HepG2 (cell line): Measurements from ENCODE around the gene ACBD3. TPM values are rescaled to one million over a fixed set of nuclear protein-coding genes. Genes with fewer than 3 reads are reported as not detected.

ENCODE experiments used
- ATAC-seq: fragments of 200-7000 bp; cut with Tn5 transposase; 3 replicates; pipeline ENCODE4 v1.9.1; 2020; ENCODE audit warnings: mild to moderate bottlenecking, moderate library complexity
- BruUV-seq: library from RNA; stranded (reverse); fragments of 400-500 nt; replicated peaks from 2 replicates; lab custom pipeline; 2021; lab: Mats Ljungman, UMichigan
- CTCF ChIA-PET: fragments of 300-600 bp; formaldehyde crosslinking; extraction: SDS; loops from one replicate; lab custom pipeline; 2021; ENCODE audit warnings: low total read pairs, inconsistent platforms, low intra/inter-chr PET ratio; lab: Yijun Ruan, JAX
- POLR2A ChIA-PET: fragments of 350-600 bp; sonication (Branson Sonifier 250); formaldehyde crosslinking; loops from one replicate; lab custom pipeline; 2020; ENCODE audit warnings: antibody characterized with exemption, inconsistent platforms; lab: Yijun Ruan, JAX
- DNase-seq: peaks from one replicate; pipeline ENCODE4 v3.0.0-alpha.2; 2015; ENCODE audit warnings: low spot score
- FAIRE-seq: peaks from 3 replicates; lab custom pipeline; 2011; peaks lifted over from hg19 to GRCh38; lab: Jason Lieb, UNC
- H2AFZ ChIP-seq: one replicate; pipeline ENCODE4 v1.6.1; 2011; ENCODE audit warnings: low read length, inconsistent platforms
- H3K27ac ChIP-seq: fragments of 300-600 bp; 3 replicates; pipeline ENCODE4 v1.8.0; 2011; ENCODE audit warnings: mixed run types, mild to moderate bottlenecking, mixed read lengths, low read length, inconsistent platforms; ENCODE audit not compliant: insufficient read depth; ENCODE audit errors: extremely low read length
- H3K27me3 ChIP-seq, 2 experiments: fragments of 200-600 bp in 1 of 2; 2 replicates in 1 of 2; 3 replicates in 1 of 2; pipeline versions ENCODE4 v1.6.0 to v1.8.0; 2011; ENCODE audit warnings: low read length in 2 of 2, mild to moderate bottlenecking in 2 of 2, moderate library complexity in 2 of 2, inconsistent platforms in 1 of 2; ENCODE audit not compliant: insufficient read depth in 2 of 2, control insufficient read depth in 1 of 2
- H3K36me3 ChIP-seq, 2 experiments: fragments of 200-600 bp in 1 of 2; replicated peaks in 1 of 2; 2 replicates in 1 of 2; 3 replicates in 1 of 2; pipeline versions ENCODE4 v1.5.1 to v1.8.0; 2011; ENCODE audit warnings: low read length in 2 of 2, inconsistent platforms in 1 of 2; ENCODE audit not compliant: insufficient read depth in 2 of 2, control insufficient read depth in 1 of 2
- H3K4me1 ChIP-seq: 2 replicates; pipeline ENCODE4 v1.5.1; 2012; ENCODE audit warnings: low read length, inconsistent platforms; ENCODE audit not compliant: insufficient read depth
- H3K4me2 ChIP-seq: 2 replicates; pipeline ENCODE4 v1.6.0; 2011; ENCODE audit warnings: low read depth, low read length, inconsistent platforms
- H3K4me3 ChIP-seq, 3 experiments: fragments of 200-600 bp in 1 of 3; sonication (generic), shearing (Covaris generic) in 1 of 3; replicated peaks in 1 of 3; 2 replicates each; pipeline ENCODE4 v1.5.1; 2011 to 2016; ENCODE audit warnings: low read length in 3 of 3, inconsistent platforms in 2 of 3, low read depth in 2 of 3, mild to moderate bottlenecking in 2 of 3, control low read depth in 1 of 3, mixed read lengths in 1 of 3; ENCODE audit not compliant: insufficient read depth in 1 of 3
- H3K79me2 ChIP-seq: one replicate; pipeline ENCODE4 v1.6.1; 2011; ENCODE audit warnings: low read length, inconsistent platforms; ENCODE audit not compliant: insufficient read depth
- H3K9ac ChIP-seq: 2 replicates; pipeline ENCODE4 v1.6.0; 2011; ENCODE audit warnings: mild to moderate bottlenecking, low read depth, low read length, inconsistent platforms; ENCODE audit not compliant: insufficient read depth
- H3K9me3 ChIP-seq: 2 replicates; pipeline ENCODE4 v1.5.1; 2012; ENCODE audit warnings: mild to moderate bottlenecking, low read length
- H4K20me1 ChIP-seq: 2 replicates; pipeline ENCODE4 v1.6.0; 2011; ENCODE audit warnings: inconsistent platforms, mild to moderate bottlenecking, low read length, moderate library complexity; ENCODE audit not compliant: insufficient read depth
- PHB2 ChIP-seq: fragments of 450-650 bp; IDR thresholded peaks from 2 replicates; pipeline ENCODE4 v1.6.1; 2018; ENCODE audit not compliant: partially characterized antibody
- SMAD9 ChIP-seq: sonication (generic); formaldehyde crosslinking; IDR thresholded peaks from 2 replicates; pipeline ENCODE4 v1.5.1; 2020; ENCODE audit warnings: mild to moderate bottlenecking, missing genetic modification reagents
- ZMYM3 ChIP-seq: sonication (generic); formaldehyde crosslinking; IDR thresholded peaks from 2 replicates; pipeline ENCODE4 v1.5.1; 2020; ENCODE audit warnings: mild to moderate bottlenecking, missing genetic modification reagents
- ZNF543 ChIP-seq: sonication (generic); formaldehyde crosslinking; IDR thresholded peaks from 2 replicates; pipeline ENCODE4 v1.4.0; 2020; ENCODE audit warnings: mild to moderate bottlenecking, missing genetic modification reagents
- WGBS: methylation state at CpG from one replicate; pipeline ENCODE4 v1.1.6; 2017; ENCODE audit warnings: low lambda C conversion rate; 5-methylcytosine and 5-hydroxymethylcytosine counted together
- in situ Hi-C: cut with HindIII; loops from 2 replicates; pipeline ENCODE4 v1.10.0; 2017; ENCODE audit warnings: low pct_unique_long_range_greater_than_20kb; ENCODE audit not compliant: extremely low pct_ligation_motif_present
- intact Hi-C: fragments of 100-400 bp; cut with micrococcal nuclease; formaldehyde crosslinking; loops from one replicate; pipeline ENCODE4 v1.10.0; 2022; ENCODE audit not compliant: unreplicated experiment
- polyA plus RNA-seq, 8 experiments: library from polyadenylated mRNA; depleted of rRNA in 3 of 8; stranded (reverse) in 7 of 8; unstranded in 1 of 8; fragments of >200 nt; fragmentation: Illumina TruSeq in 4 of 8; extraction: Trizol in 4 of 8; gene quantifications; 2 replicates each; pipeline versions ENCODE4 v1.2.1 to v1.2.3, GENCODE V29; 2011 to 2016; ENCODE audit warnings: low read depth in 4 of 8, missing spikeins in 1 of 8, mixed read lengths in 1 of 8; ENCODE audit not compliant: insufficient read depth in 1 of 8
- total RNA-seq, 5 experiments: library from RNA; depleted of rRNA; stranded (reverse); fragments of >200 nt; fragmentation: Illumina TruSeq; extraction: Trizol; gene quantifications; 2 replicates each; pipeline ENCODE4 v1.2.3, GENCODE V29; 2016; ENCODE audit warnings: low read depth in 1 of 5
- TF ChIP-seq, protein P1 (sequence below): sonication (generic); formaldehyde crosslinking; IDR thresholded peaks from 2 replicates; pipeline ENCODE4 v1.4.0; 2020; ENCODE audit warnings: mild to moderate bottlenecking, missing genetic modification reagents
- TF ChIP-seq, protein P2 (sequence below): sonication (generic); formaldehyde crosslinking; IDR thresholded peaks from 2 replicates; pipeline ENCODE4 v1.5.0; 2020; ENCODE audit warnings: missing genetic modification reagents
- TF ChIP-seq, protein P3 (sequence below): sonication (generic); formaldehyde crosslinking; IDR thresholded peaks from 2 replicates; pipeline ENCODE4 v1.5.0; 2020; ENCODE audit warnings: missing genetic modification reagents, mild to moderate bottlenecking, borderline replicate concordance
- TF ChIP-seq, protein P4 (sequence below): sonication (generic); formaldehyde crosslinking; IDR thresholded peaks from 2 replicates; pipeline ENCODE4 v1.4.0; 2020; ENCODE audit warnings: missing genetic modification reagents
- TF ChIP-seq, protein P5 (sequence below), 2 experiments: sonication (generic) in 1 of 2; formaldehyde crosslinking in 1 of 2; IDR thresholded peaks; 2 replicates each; pipeline versions ENCODE4 v1.4.0 to v1.6.1; 2018 to 2020; ENCODE audit warnings: missing genetic modification reagents in 2 of 2, borderline replicate concordance in 1 of 2, low read depth in 1 of 2, mild to moderate bottlenecking in 1 of 2, missing biosample characterization in 1 of 2

The ACBD3 gene
- total and polyA plus RNA-seq, 2 of the 13 experiments (the other 11 are each of a cell fraction or from before 2014, with no cell fraction given), result 24.3 to 39.3 TPM

DNA sequence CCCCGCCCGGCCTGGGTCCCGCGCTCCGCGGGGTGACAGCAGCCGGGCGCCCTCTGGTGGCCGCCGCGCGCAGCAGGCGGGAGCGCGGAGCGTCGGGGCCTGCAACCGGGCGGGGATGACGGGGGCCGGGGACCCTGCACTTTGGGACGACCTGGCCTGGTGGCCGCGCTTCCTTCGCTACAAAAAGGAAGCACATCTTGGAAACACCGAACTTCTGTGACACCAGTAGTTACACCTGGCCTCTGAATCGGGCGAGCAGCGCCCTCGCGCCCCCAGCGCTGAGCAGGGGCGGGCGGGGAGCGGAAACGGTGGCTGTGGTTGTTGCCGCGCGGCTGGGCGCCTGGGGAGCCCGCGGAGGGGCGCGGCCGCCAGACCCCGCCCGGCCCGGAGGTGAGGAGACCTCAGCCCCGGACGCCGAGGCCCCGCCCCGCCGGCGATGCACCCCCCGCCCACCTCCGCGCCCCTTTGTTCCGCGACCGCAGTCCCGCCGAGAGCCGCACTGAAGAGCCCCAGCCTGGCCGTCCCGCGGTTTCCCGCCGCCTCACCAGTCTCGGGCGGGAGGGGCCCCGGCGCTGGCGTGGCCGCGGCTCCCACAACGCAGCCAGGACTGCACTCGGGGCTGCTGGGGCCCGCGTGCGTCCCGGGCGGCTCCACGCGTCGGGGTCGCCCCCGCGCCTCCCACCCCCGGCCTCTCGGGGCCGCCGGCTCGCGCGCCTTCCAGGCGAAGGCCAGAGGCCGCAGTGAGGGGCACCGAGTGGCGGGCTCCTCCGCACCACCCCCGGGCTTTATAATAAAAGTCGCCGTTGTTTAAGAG is 64.7 kb downstream of the ACBD3 start (continued):
- TF ChIP-seq, protein P1, sequence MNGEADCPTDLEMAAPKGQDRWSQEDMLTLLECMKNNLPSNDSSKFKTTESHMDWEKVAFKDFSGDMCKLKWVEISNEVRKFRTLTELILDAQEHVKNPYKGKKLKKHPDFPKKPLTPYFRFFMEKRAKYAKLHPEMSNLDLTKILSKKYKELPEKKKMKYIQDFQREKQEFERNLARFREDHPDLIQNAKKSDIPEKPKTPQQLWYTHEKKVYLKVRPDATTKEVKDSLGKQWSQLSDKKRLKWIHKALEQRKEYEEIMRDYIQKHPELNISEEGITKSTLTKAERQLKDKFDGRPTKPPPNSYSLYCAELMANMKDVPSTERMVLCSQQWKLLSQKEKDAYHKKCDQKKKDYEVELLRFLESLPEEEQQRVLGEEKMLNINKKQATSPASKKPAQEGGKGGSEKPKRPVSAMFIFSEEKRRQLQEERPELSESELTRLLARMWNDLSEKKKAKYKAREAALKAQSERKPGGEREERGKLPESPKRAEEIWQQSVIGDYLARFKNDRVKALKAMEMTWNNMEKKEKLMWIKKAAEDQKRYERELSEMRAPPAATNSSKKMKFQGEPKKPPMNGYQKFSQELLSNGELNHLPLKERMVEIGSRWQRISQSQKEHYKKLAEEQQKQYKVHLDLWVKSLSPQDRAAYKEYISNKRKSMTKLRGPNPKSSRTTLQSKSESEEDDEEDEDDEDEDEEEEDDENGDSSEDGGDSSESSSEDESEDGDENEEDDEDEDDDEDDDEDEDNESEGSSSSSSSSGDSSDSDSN (CRISPR knock-in tag), result peak; percentile 27; the same call in 1 of the 2 replicates
- TF ChIP-seq, protein P2, sequence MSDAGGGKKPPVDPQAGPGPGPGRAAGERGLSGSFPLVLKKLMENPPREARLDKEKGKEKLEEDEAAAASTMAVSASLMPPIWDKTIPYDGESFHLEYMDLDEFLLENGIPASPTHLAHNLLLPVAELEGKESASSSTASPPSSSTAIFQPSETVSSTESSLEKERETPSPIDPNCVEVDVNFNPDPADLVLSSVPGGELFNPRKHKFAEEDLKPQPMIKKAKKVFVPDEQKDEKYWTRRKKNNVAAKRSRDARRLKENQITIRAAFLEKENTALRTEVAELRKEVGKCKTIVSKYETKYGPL, result no peak
- TF ChIP-seq, protein P3, sequence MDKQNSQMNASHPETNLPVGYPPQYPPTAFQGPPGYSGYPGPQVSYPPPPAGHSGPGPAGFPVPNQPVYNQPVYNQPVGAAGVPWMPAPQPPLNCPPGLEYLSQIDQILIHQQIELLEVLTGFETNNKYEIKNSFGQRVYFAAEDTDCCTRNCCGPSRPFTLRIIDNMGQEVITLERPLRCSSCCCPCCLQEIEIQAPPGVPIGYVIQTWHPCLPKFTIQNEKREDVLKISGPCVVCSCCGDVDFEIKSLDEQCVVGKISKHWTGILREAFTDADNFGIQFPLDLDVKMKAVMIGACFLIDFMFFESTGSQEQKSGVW (CRISPR knock-in tag), result no peak
- TF ChIP-seq PHB2, result no peak
- TF ChIP-seq SMAD9 (CRISPR knock-in tag), result no peak

DNA sequence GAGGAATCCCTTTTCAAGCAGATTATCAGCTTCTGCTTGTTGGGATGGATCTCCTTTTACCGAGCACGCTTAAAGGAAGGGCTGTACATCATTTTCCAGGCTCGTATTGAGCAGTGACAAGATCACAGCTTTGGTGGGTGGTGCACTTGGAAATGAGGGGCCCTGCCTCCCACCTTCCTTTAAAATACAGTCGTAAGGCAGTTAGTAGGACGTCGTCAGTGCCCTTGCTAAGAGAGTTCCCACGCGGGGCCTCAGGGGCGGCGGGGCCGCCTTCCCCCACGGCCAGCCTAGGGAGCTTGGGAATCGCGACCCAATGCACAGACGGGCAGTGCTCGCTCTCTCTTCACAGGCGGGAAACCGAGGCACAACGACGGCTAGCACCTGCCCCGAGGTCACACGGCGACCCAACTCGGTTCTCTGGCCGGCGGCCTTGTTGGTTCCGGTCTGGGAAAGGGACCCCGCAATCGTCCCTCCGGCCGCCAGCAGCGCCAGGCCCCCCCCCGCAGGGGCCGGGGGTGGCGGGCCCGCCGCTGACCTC is 65.4 kb downstream of the ACBD3 start:
- DNase-seq (no peak), FAIRE-seq (no peak), ATAC-seq (no peak)
- peak overlapping the region; percentile 84 for H3K4me2 ChIP-seq
- H3K9ac ChIP-seq, result no peak overlapping the region; the same call in 1 of the 2 replicates
- H2AFZ ChIP-seq, result no peak overlapping the region
- H3K27me3 ChIP-seq, result peaks cover 2 to 41% of the 10 kb centered on the region in 2 experiments; a peak in 4 of 5 replicates
- ChIA-PET POLR2A (interaction anchor here (0.9 to 1.5 kb wide), 2 partner anchors 11 to 59 kb away, joined by 4 to 6 read pairs; partner anchors contain the start of gene H3-3A), CTCF (interaction anchor here (1.5 to 2.5 kb wide), 2 partner anchors 11 to 57 kb away, joined by 5 to 32 read pairs; partner anchors contain the start of gene H3-3A)
- H3K4me1 ChIP-seq, result peaks cover 58% of the 10 kb centered on the region
- no TSS peak for BruUV-seq
- 20% methylated on average over 3 of the region's 37 CpGs for WGBS
- H4K20me1 ChIP-seq, result no peaks in the 10 kb centered on the region
- no peaks in the 10 kb centered on the region for H3K79me2 ChIP-seq
- intact Hi-C loops (loop anchor here (1.0 to 2.0 kb wide), 2 partner anchors 38 to 56 kb away; no protein-coding TSS in a partner anchor), in situ Hi-C loops (loop anchor here (10.0 kb wide), 1 partner anchor 214 kb away; no protein-coding TSS in a partner anchor)
- no peaks in the 10 kb centered on the region for H3K9me3 ChIP-seq
- no peaks in the 10 kb centered on the region for H3K36me3 ChIP-seq
- peak overlapping the region; percentile 45 to 81 (median 49); a peak in 5 of 6 replicates for H3K4me3 ChIP-seq
- no peak overlapping the region for H3K27ac ChIP-seq
- TF ChIP-seq ZNF543 (CRISPR knock-in tag) (no peak), ZMYM3 (CRISPR knock-in tag) (0 out of 2 replicates have a peak, but pooled peaks have one; percentile 43)
- TF ChIP-seq, protein P4, sequence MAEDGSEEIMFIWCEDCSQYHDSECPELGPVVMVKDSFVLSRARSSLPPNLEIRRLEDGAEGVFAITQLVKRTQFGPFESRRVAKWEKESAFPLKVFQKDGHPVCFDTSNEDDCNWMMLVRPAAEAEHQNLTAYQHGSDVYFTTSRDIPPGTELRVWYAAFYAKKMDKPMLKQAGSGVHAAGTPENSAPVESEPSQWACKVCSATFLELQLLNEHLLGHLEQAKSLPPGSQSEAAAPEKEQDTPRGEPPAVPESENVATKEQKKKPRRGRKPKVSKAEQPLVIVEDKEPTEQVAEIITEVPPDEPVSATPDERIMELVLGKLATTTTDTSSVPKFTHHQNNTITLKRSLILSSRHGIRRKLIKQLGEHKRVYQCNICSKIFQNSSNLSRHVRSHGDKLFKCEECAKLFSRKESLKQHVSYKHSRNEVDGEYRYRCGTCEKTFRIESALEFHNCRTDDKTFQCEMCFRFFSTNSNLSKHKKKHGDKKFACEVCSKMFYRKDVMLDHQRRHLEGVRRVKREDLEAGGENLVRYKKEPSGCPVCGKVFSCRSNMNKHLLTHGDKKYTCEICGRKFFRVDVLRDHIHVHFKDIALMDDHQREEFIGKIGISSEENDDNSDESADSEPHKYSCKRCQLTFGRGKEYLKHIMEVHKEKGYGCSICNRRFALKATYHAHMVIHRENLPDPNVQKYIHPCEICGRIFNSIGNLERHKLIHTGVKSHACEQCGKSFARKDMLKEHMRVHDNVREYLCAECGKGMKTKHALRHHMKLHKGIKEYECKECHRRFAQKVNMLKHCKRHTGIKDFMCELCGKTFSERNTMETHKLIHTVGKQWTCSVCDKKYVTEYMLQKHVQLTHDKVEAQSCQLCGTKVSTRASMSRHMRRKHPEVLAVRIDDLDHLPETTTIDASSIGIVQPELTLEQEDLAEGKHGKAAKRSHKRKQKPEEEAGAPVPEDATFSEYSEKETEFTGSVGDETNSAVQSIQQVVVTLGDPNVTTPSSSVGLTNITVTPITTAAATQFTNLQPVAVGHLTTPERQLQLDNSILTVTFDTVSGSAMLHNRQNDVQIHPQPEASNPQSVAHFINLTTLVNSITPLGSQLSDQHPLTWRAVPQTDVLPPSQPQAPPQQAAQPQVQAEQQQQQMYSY, result no peak
- TF ChIP-seq, protein P5, sequence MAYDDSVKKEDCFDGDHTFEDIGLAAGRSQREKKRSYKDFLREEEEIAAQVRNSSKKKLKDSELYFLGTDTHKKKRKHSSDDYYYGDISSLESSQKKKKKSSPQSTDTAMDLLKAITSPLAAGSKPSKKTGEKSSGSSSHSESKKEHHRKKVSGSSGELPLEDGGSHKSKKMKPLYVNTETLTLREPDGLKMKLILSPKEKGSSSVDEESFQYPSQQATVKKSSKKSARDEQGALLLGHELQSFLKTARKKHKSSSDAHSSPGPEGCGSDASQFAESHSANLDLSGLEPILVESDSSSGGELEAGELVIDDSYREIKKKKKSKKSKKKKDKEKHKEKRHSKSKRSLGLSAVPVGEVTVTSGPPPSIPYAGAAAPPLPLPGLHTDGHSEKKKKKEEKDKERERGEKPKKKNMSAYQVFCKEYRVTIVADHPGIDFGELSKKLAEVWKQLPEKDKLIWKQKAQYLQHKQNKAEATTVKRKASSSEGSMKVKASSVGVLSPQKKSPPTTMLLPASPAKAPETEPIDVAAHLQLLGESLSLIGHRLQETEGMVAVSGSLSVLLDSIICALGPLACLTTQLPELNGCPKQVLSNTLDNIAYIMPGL (CRISPR knock-in tag; IDR thresholded peaks at IDR 0.05; ENCODE audit: borderline replicate concordance in 1 of 2, low read depth in 1 of 2), result no peak
